ENCODE data around the gene RNF40. TPM values are rescaled to one million over a fixed set of nuclear protein-coding genes. Genes with fewer than 3 reads are reported as not detected.
A peak's percentile ranks its signal among the peaks of the same experiment; 100 is the strongest.

The RNF40 gene
- total RNA-seq, 1 experiment from 2014 or later, result 85.0 TPM

DNA sequence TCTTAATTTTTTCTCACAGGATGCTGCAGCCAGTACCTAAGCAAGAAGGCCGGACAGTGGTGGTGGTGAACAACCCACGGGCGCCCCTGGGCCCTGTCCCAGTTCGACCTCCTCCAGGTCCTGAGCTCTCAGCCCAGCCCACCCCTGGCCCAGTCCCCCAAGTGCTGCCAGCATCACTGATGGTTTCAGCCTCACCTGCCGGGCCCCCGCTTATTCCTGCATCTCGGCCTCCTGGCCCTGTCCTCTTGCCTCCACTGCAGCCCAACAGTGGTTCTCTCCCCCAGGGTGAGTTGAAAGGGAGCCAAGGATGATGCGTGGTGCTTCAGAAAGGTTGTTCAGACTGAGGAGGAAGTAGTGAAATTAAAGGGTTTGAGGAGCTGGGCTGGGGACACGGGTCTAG, 41.4 kb upstream of the RNF40 start:
- intact Hi-C loops (cut with micrococcal nuclease), result no loop called here
- BruUV-seq (replicated peaks), result no TSS peak
- H3K4me3 Mint-ChIP-seq (ENCODE audit: unreplicated experiment), result no peak overlapping the region
- TF ChIP-seq, protein P1, sequence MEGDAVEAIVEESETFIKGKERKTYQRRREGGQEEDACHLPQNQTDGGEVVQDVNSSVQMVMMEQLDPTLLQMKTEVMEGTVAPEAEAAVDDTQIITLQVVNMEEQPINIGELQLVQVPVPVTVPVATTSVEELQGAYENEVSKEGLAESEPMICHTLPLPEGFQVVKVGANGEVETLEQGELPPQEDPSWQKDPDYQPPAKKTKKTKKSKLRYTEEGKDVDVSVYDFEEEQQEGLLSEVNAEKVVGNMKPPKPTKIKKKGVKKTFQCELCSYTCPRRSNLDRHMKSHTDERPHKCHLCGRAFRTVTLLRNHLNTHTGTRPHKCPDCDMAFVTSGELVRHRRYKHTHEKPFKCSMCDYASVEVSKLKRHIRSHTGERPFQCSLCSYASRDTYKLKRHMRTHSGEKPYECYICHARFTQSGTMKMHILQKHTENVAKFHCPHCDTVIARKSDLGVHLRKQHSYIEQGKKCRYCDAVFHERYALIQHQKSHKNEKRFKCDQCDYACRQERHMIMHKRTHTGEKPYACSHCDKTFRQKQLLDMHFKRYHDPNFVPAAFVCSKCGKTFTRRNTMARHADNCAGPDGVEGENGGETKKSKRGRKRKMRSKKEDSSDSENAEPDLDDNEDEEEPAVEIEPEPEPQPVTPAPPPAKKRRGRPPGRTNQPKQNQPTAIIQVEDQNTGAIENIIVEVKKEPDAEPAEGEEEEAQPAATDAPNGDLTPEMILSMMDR (IDR thresholded peaks at IDR 0.05; ENCODE audit: unreplicated experiment), result no peak
- ChIA-PET CTCF (no interaction called here), POLR2A (no interaction called here)
- no peaks in the 10 kb centered on the region for H3K27me3 Mint-ChIP-seq (ENCODE audit: insufficient read depth, unreplicated experiment)
- no peak for DNase-seq (ENCODE audit: unreplicated experiment)
- H3K27ac Mint-ChIP-seq (ENCODE audit: low read depth, unreplicated experiment), result peak overlapping the region; percentile 51
- peaks cover 91% of the 10 kb centered on the region for H3K36me3 Mint-ChIP-seq (ENCODE audit: insufficient read depth, unreplicated experiment)
- H3K9me3 Mint-ChIP-seq (ENCODE audit: unreplicated experiment), result no peaks in the 10 kb centered on the region
- H3K4me1 Mint-ChIP-seq (ENCODE audit: insufficient read depth, unreplicated experiment), result peaks cover 12% of the 10 kb centered on the region

DNA sequence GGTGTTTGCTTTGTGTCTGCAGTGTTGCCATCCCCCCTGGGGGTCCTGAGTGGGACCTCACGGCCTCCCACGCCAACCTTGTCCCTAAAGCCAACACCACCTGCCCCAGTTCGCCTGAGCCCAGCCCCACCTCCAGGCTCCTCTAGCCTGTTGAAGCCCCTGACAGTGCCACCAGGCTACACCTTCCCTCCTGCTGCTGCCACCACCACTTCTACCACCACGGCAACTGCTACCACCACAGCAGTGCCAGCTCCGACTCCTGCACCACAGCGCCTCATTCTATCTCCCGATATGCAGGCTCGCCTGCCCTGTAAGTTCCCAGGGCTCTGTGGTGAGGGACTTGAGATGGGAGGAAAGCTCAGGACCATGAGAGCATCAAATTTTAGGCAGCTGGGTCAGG, 41.0 kb upstream of the RNF40 start:
- no peaks in the 10 kb centered on the region for H3K9me3 Mint-ChIP-seq (ENCODE audit: unreplicated experiment)
- peak overlapping the region; percentile 51 for H3K27ac Mint-ChIP-seq (ENCODE audit: low read depth, unreplicated experiment)
- ChIA-PET CTCF (interaction anchor here (1.1 to 1.6 kb wide), 2 partner anchors 18 to 124 kb away, joined by 3 to 10 read pairs; no protein-coding TSS in a partner anchor), POLR2A (interaction anchor here (1.2 kb wide), 1 partner anchor 19 kb away, joined by 4 read pairs; a partner anchor contains a TSS)
- no peaks in the 10 kb centered on the region for H3K27me3 Mint-ChIP-seq (ENCODE audit: insufficient read depth, unreplicated experiment)
- DNase-seq (ENCODE audit: unreplicated experiment), result no peak
- no peak overlapping the region for H3K4me3 Mint-ChIP-seq (ENCODE audit: unreplicated experiment)
- TF ChIP-seq, protein P1 (IDR thresholded peaks at IDR 0.05; ENCODE audit: unreplicated experiment), result no peak
- intact Hi-C loops (cut with micrococcal nuclease), result no loop called here
- no TSS peak for BruUV-seq (replicated peaks)
- H3K4me1 Mint-ChIP-seq (ENCODE audit: insufficient read depth, unreplicated experiment), result peaks cover 8% of the 10 kb centered on the region
- peaks cover 91% of the 10 kb centered on the region for H3K36me3 Mint-ChIP-seq (ENCODE audit: insufficient read depth, unreplicated experiment)

DNA sequence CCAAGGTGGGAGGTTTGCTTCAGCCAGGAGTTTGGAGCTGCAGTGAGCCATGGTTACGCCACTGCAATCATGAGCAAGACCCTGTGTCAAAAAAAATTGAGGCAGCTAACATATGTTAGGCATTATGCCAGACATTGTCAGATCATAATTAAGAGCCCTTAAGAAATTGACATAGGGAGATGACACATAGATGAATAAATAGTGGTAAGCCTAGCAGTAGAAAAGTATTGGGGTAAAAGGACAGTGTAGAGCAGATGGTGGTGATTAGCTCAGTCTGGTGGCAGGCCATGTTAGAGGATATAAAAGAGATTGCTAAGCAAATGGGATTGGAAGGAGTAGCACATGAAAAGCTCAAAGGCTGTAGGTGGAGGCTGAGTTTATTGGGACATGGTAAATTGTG, 40.5 kb upstream of the RNF40 start:
- peak overlapping the region; percentile 51 for H3K27ac Mint-ChIP-seq (ENCODE audit: low read depth, unreplicated experiment)
- BruUV-seq (replicated peaks), result no TSS peak
- peaks cover 91% of the 10 kb centered on the region for H3K36me3 Mint-ChIP-seq (ENCODE audit: insufficient read depth, unreplicated experiment)
- TF ChIP-seq, protein P1 (IDR thresholded peaks at IDR 0.05; ENCODE audit: unreplicated experiment), result no peak
- H3K9me3 Mint-ChIP-seq (ENCODE audit: unreplicated experiment), result no peaks in the 10 kb centered on the region
- intact Hi-C loops (cut with micrococcal nuclease), result no loop called here
- DNase-seq (ENCODE audit: unreplicated experiment), result no peak
- POLR2A ChIA-PET, result interaction anchor here (0.8 to 1.2 kb wide), 2 partner anchors 17 to 19 kb away, joined by 3 to 4 read pairs; a partner anchor contains a TSS
- H3K4me3 Mint-ChIP-seq (ENCODE audit: unreplicated experiment), result no peak overlapping the region
- no peaks in the 10 kb centered on the region for H3K27me3 Mint-ChIP-seq (ENCODE audit: insufficient read depth, unreplicated experiment)
- H3K4me1 Mint-ChIP-seq (ENCODE audit: insufficient read depth, unreplicated experiment), result peaks cover 5% of the 10 kb centered on the region
- CTCF ChIA-PET, result interaction anchor here (1.1 to 1.6 kb wide), 3 partner anchors 19 to 123 kb away, joined by 3 to 10 read pairs (median 5); partner anchors contain the start of gene PHKG2

DNA sequence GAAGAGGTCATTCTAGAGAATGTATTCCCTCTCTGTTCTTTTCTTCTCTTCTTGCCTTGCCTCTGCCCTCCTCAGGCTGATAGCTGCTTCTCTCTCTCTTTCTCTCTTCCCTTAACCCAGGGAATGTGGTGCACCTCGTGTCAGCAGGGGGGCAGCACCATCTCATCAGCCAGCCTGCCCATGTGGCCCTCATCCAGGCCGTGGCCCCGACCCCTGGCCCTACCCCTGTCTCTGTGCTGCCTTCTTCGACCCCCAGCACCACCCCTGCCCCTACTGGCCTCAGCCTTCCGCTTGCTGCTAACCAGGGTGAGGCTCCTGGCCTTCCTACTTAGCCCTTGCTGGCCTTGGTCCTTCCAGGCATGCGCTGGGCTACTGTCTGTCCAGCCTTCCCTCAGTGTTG, 39.7 kb upstream of the RNF40 start:
- H3K4me3 Mint-ChIP-seq (ENCODE audit: unreplicated experiment), result no peak overlapping the region
- no peak overlapping the region for H3K27ac Mint-ChIP-seq (ENCODE audit: low read depth, unreplicated experiment)
- H3K27me3 Mint-ChIP-seq (ENCODE audit: insufficient read depth, unreplicated experiment), result no peaks in the 10 kb centered on the region
- POLR2A ChIA-PET, result interaction anchor here (0.6 to 1.2 kb wide), 4 partner anchors 16 to 786 kb away, joined by 3 to 4 read pairs (median 4); a partner anchor contains a TSS
- TF ChIP-seq, protein P1 (IDR thresholded peaks at IDR 0.05; ENCODE audit: unreplicated experiment), result no peak
- no peaks in the 10 kb centered on the region for H3K9me3 Mint-ChIP-seq (ENCODE audit: unreplicated experiment)
- intact Hi-C loops (cut with micrococcal nuclease), result no loop called here
- peaks cover 91% of the 10 kb centered on the region for H3K36me3 Mint-ChIP-seq (ENCODE audit: insufficient read depth, unreplicated experiment)
- no peak for DNase-seq (ENCODE audit: unreplicated experiment)
- BruUV-seq (replicated peaks), result no TSS peak
- peaks cover 5% of the 10 kb centered on the region for H3K4me1 Mint-ChIP-seq (ENCODE audit: insufficient read depth, unreplicated experiment)
- CTCF ChIA-PET, result interaction anchor here (0.9 to 1.6 kb wide), 4 partner anchors 9 to 122 kb away, joined by 3 to 10 read pairs (median 4); partner anchors contain the start of gene PHKG2

Data from MCF 10A (cell line).